HCEC 1CT (cell line): Measurements from ENCODE around the gene DPYSL3.
"Not testable (repeated sequence)": the region's sequence is repeated elsewhere in the genome, so short reads cannot be mapped to it uniquely, and the experiment has no call there.

Experiments
- DNase-seq: peaks from one replicate; pipeline ENCODE4 v3.0.0-alpha.2; 2017

DPYSL3 gene

GRCh38 chr5:147400126-147400809, 109.6 kb downstream of the DPYSL3 start:
- DNase-seq: no peak

GRCh38 chr5:147398860-147399259, 111.0 kb downstream of the DPYSL3 start:
- DNase-seq: no peak

- no peak for DNase-seq
These were observed 112.3 kb downstream of the DPYSL3 start for GRCh38 chr5:147397616-147398015.

GRCh38 chr5:147396070-147396823, 113.6 kb downstream of the DPYSL3 start:
- peak; percentile 8 for DNase-seq

- no peak for DNase-seq
These were observed 115.8 kb downstream of the DPYSL3 start for GRCh38 chr5:147393874-147394672.

- peak; percentile 73 for DNase-seq
These were observed 118.1 kb downstream of the DPYSL3 start for GRCh38 chr5:147391781-147392180.

- DNase-seq: no peak
These were observed 119.1 kb downstream of the DPYSL3 start for GRCh38 chr5:147390654-147391225.

- DNase-seq: no peak
These were observed 121.4 kb downstream of the DPYSL3 start for GRCh38 chr5:147388184-147389108.

GRCh38 chr5:147387109-147387508, 122.8 kb downstream of the DPYSL3 start:
- DNase-seq: no peak

GRCh38 chr5:147384346-147385193, 125.3 kb downstream of the DPYSL3 start:
- no peak for DNase-seq

- DNase-seq: no peak
These were observed 127.1 kb downstream of the DPYSL3 start for GRCh38 chr5:147382776-147383175.

GRCh38 chr5:147381555-147381954, 128.3 kb downstream of the DPYSL3 start:
- DNase-seq: no peak

GRCh38 chr5:147377682-147378081, 132.2 kb downstream of the DPYSL3 start:
- no peak for DNase-seq

- no peak for DNase-seq
These were observed 134.7 kb downstream of the DPYSL3 start for GRCh38 chr5:147375151-147375550.

- no peak for DNase-seq
These were observed 136.5 kb downstream of the DPYSL3 start for GRCh38 chr5:147373328-147373727.

GRCh38 chr5:147372191-147372590, 137.7 kb downstream of the DPYSL3 start:
- DNase-seq: no peak

GRCh38 chr5:147371290-147371689, 138.6 kb downstream of the DPYSL3 start:
- DNase-seq: no peak

- peak; percentile 22 for DNase-seq
These were observed 140.0 kb downstream of the DPYSL3 start for GRCh38 chr5:147369742-147370374.

- not testable (repeated sequence) for DNase-seq
These were observed 142.5 kb downstream of the DPYSL3 start for GRCh38 chr5:147367381-147367780.

- no peak for DNase-seq
These were observed 148.3 kb downstream of the DPYSL3 start for GRCh38 chr5:147361441-147362175.
